Left colon (tissue), 2 donors: ENCODE data around the gene CNR2. TPM values are rescaled to one million over a fixed set of nuclear protein-coding genes. Genes with fewer than 3 reads are reported as not detected.

Experiments
- microRNA-seq, 2 donors: library from miRNA; unstranded; fragments of <30 nt; microRNA quantifications; one replicate each; pipeline versions ENCODE4 v1.1.0 to v1.2.0, GENCODE V29; 2020
- total RNA-seq, 2 donors: library from RNA; stranded (reverse); fragmentation: NEBNext Ultra II Directional; extraction: Animal tissue kit (Norgen Biotek cat#: 25700); gene quantifications; one replicate each; pipeline ENCODE4 v1.2.1, GENCODE V29; 2021
- donor health status: DM: no; HTN: no; CAD: no.
- donor health status: DM: yes; HTN: yes; CAD: no.

The CNR2 gene
- total RNA-seq, 2 donors from 2014 or later = 0.09 to 0.39 TPM

Small RNAs within 50 kb of the gene (microRNA-seq; reads per million reads assigned to microRNA genes)
- 0 reads per million in 2 donors for gene MIR378F

Other genes starting within 250 kb of the CNR2 start
- 100 to 1,000 TPM; 818 to 848 TPM for gene RPL11, start 221.6 kb downstream of the CNR2 start, total RNA-seq
- gene ELOA, start 169.9 kb downstream of the CNR2 start, total RNA-seq = 10 to 100 TPM; 29.6 to 34.7 TPM
- gene PITHD1, start 134.9 kb downstream of the CNR2 start, total RNA-seq = 10 to 100 TPM; 38.2 to 43.4 TPM
- gene LYPLA2, start 122.2 kb downstream of the CNR2 start, total RNA-seq = 10 to 100 TPM; 85.3 to 97.2 TPM
- gene GALE, start 112.6 kb downstream of the CNR2 start, total RNA-seq = 100 to 1,000 TPM; 129 to 183 TPM
- gene HMGCL, start 87.9 kb downstream of the CNR2 start, total RNA-seq = 10 to 100 TPM; 85.3 to 95.1 TPM
- 100 to 1,000 TPM; 157 to 212 TPM for gene FUCA1, start 45.1 kb downstream of the CNR2 start, total RNA-seq
- gene PNRC2, start 46.5 kb upstream of the CNR2 start, total RNA-seq = 100 to 1,000 TPM; 111 to 156 TPM
- 10 to 100 TPM; 66.5 to 84.0 TPM for gene SRSF10, start 67.0 kb upstream of the CNR2 start, total RNA-seq
- 1 to 10 TPM; 4.1 to 4.2 TPM for gene MYOM3, start 198.8 kb upstream of the CNR2 start, total RNA-seq
- 10 to 100 TPM; 26.6 to 40.0 TPM for gene IL22RA1, start 229.8 kb upstream of the CNR2 start, total RNA-seq